ENCODE results near the gene TNNT1. TPM values are rescaled to one million over a fixed set of nuclear protein-coding genes. Genes with fewer than 3 reads are reported as not detected.
"Not testable (repeated sequence)": the region's sequence is repeated elsewhere in the genome, so short reads cannot be mapped to it uniquely, and the experiment has no call there.

The TNNT1 gene
- total and polyA plus RNA-seq, 4 donors: 1.3 to 2.0 (median 1.4) TPM; not detected in 1

GRCh38 chr19:55160128-55160985, 11.4 kb upstream of the TNNT1 start:
- DNase-seq (peak; percentile 82 to 92), ATAC-seq (ENCODE audit: low FRiP score) (peak; percentile 73)
- 1 to 3% methylated on average over 30 to 33 of the region's 33 CpGs for WGBS, 2 donors
- intact Hi-C loops (cut with DNase I): no loop called here
- no peak overlapping the region for H3K4me3 ChIP-seq (ENCODE audit: low read length in 2 of 2)
- H3K9me3 ChIP-seq (ENCODE audit: control insufficient read depth, low read length): no peaks in the 10 kb centered on the region
- no peaks in the 10 kb centered on the region for H3K27me3 ChIP-seq (ENCODE audit: control insufficient read depth in 1 of 2, insufficient read depth in 2 of 2, low read length in 1 of 2)
- no peak overlapping the region for H3K27ac ChIP-seq (ENCODE audit: low read depth in 1 of 2, low read length in 2 of 2)
- H3K36me3 ChIP-seq (ENCODE audit: control insufficient read depth in 1 of 2, insufficient read depth in 2 of 2, low read length in 1 of 2): no peaks in the 10 kb centered on the region
- no peaks in the 10 kb centered on the region for H3K4me1 ChIP-seq (ENCODE audit: control insufficient read depth in 1 of 2, insufficient read depth in 2 of 2, low read length in 2 of 2)

- ATAC-seq (ENCODE audit: low FRiP score) (no peak), DNase-seq (no peak)
- Histone ChIP-seq H3K27me3 (ENCODE audit: control insufficient read depth in 1 of 2, insufficient read depth in 2 of 2, low read length in 1 of 2) (no peaks in the 10 kb centered on the region), H3K9me3 (ENCODE audit: control insufficient read depth, low read length) (no peaks in the 10 kb centered on the region), H3K4me3 (ENCODE audit: low read length in 2 of 2) (no peak overlapping the region), H3K4me1 (ENCODE audit: control insufficient read depth in 1 of 2, insufficient read depth in 2 of 2, low read length in 2 of 2) (no peaks in the 10 kb centered on the region), H3K27ac (ENCODE audit: low read depth in 1 of 2, low read length in 2 of 2) (no peak overlapping the region), H3K36me3 (ENCODE audit: control insufficient read depth in 1 of 2, insufficient read depth in 2 of 2, low read length in 1 of 2) (no peaks in the 10 kb centered on the region)
- intact Hi-C loops (cut with DNase I): no loop called here
- WGBS, 2 donors: 37 to 51% methylated on average over 18 of the region's 18 CpGs
Measured at GRCh38 chr19:55158848-55159749, 10.1 kb upstream of the TNNT1 start.

DNA sequence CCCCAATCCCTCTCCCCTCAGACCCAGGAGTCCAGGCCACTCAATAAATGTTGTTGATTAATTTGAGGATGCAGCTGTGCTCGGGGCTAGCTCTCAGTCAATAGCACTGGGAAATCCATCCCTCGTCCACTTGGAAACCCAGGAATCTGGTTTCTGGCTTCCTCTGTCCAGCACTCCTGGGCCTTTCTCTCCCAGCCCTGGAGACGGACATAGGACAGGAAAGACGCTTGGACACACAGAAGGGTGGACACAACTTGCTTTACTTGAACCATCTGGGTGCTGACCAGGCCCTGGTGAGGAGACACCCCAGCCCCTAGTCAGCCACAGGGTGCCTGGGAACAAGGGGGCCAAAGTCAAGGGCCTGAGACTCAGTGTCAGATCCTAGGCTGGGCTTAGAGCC, 9.4 kb upstream of the TNNT1 start:
- Histone ChIP-seq H3K4me3 (ENCODE audit: low read length in 2 of 2) (no peak overlapping the region), H3K27ac (ENCODE audit: low read depth in 1 of 2, low read length in 2 of 2) (no peak overlapping the region), H3K27me3 (ENCODE audit: control insufficient read depth in 1 of 2, insufficient read depth in 2 of 2, low read length in 1 of 2) (no peaks in the 10 kb centered on the region), H3K36me3 (ENCODE audit: control insufficient read depth in 1 of 2, insufficient read depth in 2 of 2, low read length in 1 of 2) (no peaks in the 10 kb centered on the region), H3K4me1 (ENCODE audit: control insufficient read depth in 1 of 2, insufficient read depth in 2 of 2, low read length in 2 of 2) (no peaks in the 10 kb centered on the region), H3K9me3 (ENCODE audit: control insufficient read depth, low read length) (no peaks in the 10 kb centered on the region)
- DNase-seq: no peak
- 77 to 78% methylated on average over 4 of the region's 4 CpGs for WGBS, 2 donors
- intact Hi-C loops (cut with DNase I): no loop called here
- no peak for ATAC-seq (ENCODE audit: low FRiP score)

DNA sequence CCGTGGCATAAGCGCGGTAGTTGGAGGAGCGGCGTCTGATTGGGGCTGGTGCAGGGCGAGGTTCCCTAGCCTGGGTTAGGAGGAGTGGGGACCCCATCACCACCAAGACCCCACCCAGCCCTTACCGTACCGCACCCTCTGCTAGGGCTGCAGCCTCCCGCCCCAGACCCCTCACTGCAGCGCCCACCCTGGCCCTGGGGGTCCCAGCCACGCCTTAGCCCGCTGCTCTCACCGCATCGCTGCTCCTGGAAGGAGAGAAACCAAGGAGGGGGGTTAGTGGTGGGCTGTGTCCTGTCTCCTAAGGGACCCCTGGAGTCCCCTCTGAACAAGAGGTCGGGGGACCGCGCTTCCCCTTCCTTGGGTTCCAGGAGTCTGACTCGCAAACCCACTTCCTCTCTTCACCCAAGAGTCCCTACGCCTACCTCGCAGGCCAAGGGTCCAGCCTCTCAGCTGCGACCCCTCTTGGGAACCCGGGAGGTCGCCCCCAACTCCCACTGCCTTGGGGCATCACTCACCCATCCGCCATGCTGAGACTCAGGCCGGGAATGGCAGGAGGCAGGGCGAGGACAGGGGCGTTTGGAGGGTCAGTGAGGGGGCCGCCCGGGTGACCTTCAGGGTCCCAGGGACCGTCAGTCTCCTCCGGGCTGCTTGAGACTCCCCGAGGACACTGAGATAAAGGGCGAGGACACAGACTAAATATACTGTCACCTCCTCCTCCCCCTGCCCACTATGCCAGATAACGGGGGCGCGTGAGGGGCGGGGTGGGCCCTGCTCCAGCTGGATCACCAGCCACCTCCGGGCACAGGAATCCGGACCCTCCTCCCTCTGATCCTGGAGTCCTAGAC, 8.3 kb upstream of the TNNT1 start, which contains the start of gene TNNI3:
Gene TNNI3, minus strand, starts transcription at position 669 of the 845 bp plus-strand sequence. Its CDS starts 143 bp downstream, at position 526.
- H3K4me1 ChIP-seq (ENCODE audit: control insufficient read depth in 1 of 2, insufficient read depth in 2 of 2, low read length in 2 of 2): no peaks in the 10 kb centered on the region
- no peaks in the 10 kb centered on the region for H3K9me3 ChIP-seq (ENCODE audit: control insufficient read depth, low read length)
- no peak within 1 kb of the TSS for H3K27ac ChIP-seq (ENCODE audit: low read depth in 1 of 2, low read length in 2 of 2)
- H3K27me3 ChIP-seq (ENCODE audit: control insufficient read depth in 1 of 2, insufficient read depth in 2 of 2, low read length in 1 of 2): no peaks in the 10 kb centered on the region
- DNase-seq (no peak), ATAC-seq (ENCODE audit: low FRiP score) (no peak)
- no peak within 1 kb of the TSS for H3K4me3 ChIP-seq (ENCODE audit: low read length in 2 of 2)
- WGBS, 2 donors: 45 to 46% methylated on average over 34 to 39 of the region's 39 CpGs
- intact Hi-C loops (cut with DNase I): no loop called here
- H3K36me3 ChIP-seq (ENCODE audit: control insufficient read depth in 1 of 2, insufficient read depth in 2 of 2, low read length in 1 of 2): no peaks in the 10 kb centered on the region

DNA sequence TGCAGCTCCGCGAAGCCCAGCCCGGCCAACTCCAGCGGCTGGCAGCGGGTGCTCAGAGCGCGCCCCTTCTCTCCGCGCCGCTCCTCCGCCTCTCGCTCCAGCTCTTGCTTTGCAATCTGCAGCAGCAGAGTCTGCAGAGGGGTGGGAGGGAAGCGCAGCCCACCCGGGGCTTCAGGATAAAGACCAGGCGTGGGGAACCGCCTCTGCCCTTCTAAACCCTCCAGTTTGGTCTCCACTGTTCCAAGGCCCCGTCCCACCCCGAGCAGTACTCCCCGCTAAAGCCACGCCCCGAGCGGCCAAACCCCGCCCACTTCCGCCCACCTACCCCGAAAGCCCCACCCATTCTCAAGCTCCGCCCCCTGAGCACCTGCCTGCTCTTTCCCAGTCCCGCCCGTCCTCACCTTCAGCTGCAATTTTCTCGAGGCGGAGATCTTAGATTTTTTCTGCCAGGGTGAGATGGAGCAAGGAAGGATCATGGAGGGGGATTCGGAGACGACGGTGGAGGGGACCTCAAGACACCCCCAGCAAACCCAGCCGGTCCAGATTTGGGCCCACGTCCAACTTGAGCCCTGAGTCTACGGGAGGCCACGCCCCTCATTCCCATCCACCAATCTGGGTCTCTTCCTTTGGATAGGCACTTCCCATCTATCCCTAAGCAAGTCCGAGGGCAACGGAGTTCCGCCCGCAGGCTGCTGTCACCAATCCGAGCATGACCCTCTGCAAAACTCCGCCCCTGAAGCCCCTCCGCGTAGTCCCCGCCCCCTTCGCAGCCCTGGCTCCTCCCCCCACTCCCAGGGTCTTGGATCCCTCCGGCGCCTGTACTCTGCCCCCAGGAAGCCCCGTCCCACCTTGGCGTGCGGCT, 7.4 kb upstream of the TNNT1 start:
- Histone ChIP-seq H3K4me3 (ENCODE audit: low read length in 2 of 2) (no peak overlapping the region), H3K4me1 (ENCODE audit: control insufficient read depth in 1 of 2, insufficient read depth in 2 of 2, low read length in 2 of 2) (no peaks in the 10 kb centered on the region), H3K27me3 (ENCODE audit: control insufficient read depth in 1 of 2, insufficient read depth in 2 of 2, low read length in 1 of 2) (no peaks in the 10 kb centered on the region), H3K36me3 (ENCODE audit: control insufficient read depth in 1 of 2, insufficient read depth in 2 of 2, low read length in 1 of 2) (no peaks in the 10 kb centered on the region), H3K9me3 (ENCODE audit: control insufficient read depth, low read length) (no peaks in the 10 kb centered on the region), H3K27ac (ENCODE audit: low read depth in 1 of 2, low read length in 2 of 2) (no peak overlapping the region)
- ATAC-seq (ENCODE audit: low FRiP score) (no peak), DNase-seq (no peak)
- intact Hi-C loops (cut with DNase I): no loop called here
- WGBS, 2 donors: 3 to 5% methylated on average over 48 to 52 of the region's 52 CpGs

GRCh38 chr19:55155784-55156183, 6.8 kb upstream of the TNNT1 start:
- H3K27me3 ChIP-seq (ENCODE audit: control insufficient read depth in 1 of 2, insufficient read depth in 2 of 2, low read length in 1 of 2); H3K36me3 ChIP-seq (ENCODE audit: control insufficient read depth in 1 of 2, insufficient read depth in 2 of 2, low read length in 1 of 2); H3K4me3 ChIP-seq (ENCODE audit: low read length in 2 of 2); intact Hi-C loops (cut with DNase I); H3K9me3 ChIP-seq (ENCODE audit: control insufficient read depth, low read length); DNase-seq; H3K27ac ChIP-seq (ENCODE audit: low read depth in 1 of 2, low read length in 2 of 2); ATAC-seq (ENCODE audit: low FRiP score); H3K4me1 ChIP-seq (ENCODE audit: control insufficient read depth in 1 of 2, insufficient read depth in 2 of 2, low read length in 2 of 2): not testable (repeated sequence)
- 4 to 5% methylated on average over 5 of the region's 5 CpGs for WGBS, 2 donors

DNA sequence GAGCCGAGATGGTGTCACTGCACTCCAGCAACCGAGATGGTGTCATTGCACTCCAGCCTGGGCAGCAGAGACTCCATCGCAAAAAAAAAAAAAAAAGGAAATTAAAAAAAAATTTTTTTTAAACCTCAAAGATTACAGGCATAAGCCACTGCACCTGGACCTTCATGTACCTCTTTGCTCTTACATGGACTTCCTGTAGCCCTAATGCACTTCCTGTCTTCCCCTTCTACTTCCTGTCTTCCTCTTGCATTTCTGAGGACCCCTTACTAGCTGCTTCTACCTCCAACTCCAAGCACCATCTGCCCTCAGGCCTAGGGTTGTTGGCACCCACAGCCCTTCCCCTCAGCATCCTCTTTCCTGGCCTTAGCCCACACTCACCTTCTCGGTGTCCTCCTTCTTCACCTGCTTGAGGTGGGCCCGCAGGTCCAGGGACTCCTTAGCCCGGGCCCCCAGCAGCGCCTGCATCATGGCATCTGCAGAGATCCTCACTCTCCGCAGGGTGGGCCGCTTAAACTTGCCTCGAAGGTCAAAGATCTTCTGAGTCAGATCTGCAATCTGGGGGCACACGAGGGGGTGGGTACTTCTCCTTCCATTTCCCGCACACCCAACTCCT, 4.8 kb upstream of the TNNT1 start:
- H3K9me3 ChIP-seq (ENCODE audit: control insufficient read depth, low read length): no peaks in the 10 kb centered on the region
- no peak overlapping the region for H3K27ac ChIP-seq (ENCODE audit: low read depth in 1 of 2, low read length in 2 of 2)
- H3K4me1 ChIP-seq (ENCODE audit: control insufficient read depth in 1 of 2, insufficient read depth in 2 of 2, low read length in 2 of 2): no peaks in the 10 kb centered on the region
- no peak for DNase-seq
- no peak for ATAC-seq (ENCODE audit: low FRiP score)
- no peaks in the 10 kb centered on the region for H3K27me3 ChIP-seq (ENCODE audit: control insufficient read depth in 1 of 2, insufficient read depth in 2 of 2, low read length in 1 of 2)
- H3K36me3 ChIP-seq (ENCODE audit: control insufficient read depth in 1 of 2, insufficient read depth in 2 of 2, low read length in 1 of 2): no peaks in the 10 kb centered on the region
- intact Hi-C loops (cut with DNase I): no loop called here
- WGBS, 2 donors: 89% methylated on average over 12 of the region's 12 CpGs
- H3K4me3 ChIP-seq (ENCODE audit: low read length in 2 of 2): no peak overlapping the region

Measured in aorta (tissue), 5 donors.